Ishikawa (cell line): ENCODE results near the gene ARCN1.
A peak's percentile ranks its signal among the peaks of the same experiment; 100 is the strongest.

Source experiments
- CEBPB ChIP-seq: IDR thresholded peaks from 2 replicates; pipeline ENCODE4 v1.6.1; 2012
- CREB1 ChIP-seq: IDR thresholded peaks from 2 replicates; pipeline ENCODE4 v1.6.1; 2012; ENCODE audit warnings: low read depth
- EGR1 ChIP-seq: IDR thresholded peaks from 2 replicates; pipeline ENCODE4 v1.6.1; 2012
- EP300 ChIP-seq: IDR thresholded peaks from 2 replicates; pipeline ENCODE4 v1.6.1; 2012; ENCODE audit warnings: borderline replicate concordance
- FOXM1 ChIP-seq: IDR thresholded peaks from 2 replicates; pipeline ENCODE4 v1.6.1; 2012; ENCODE audit warnings: low read depth, borderline replicate concordance
- MAX ChIP-seq: IDR thresholded peaks from 2 replicates; pipeline ENCODE4 v1.6.1; 2012
- NFIC ChIP-seq: IDR thresholded peaks from 2 replicates; pipeline ENCODE4 v1.6.1; 2012
- RAD21 ChIP-seq: IDR thresholded peaks from 2 replicates; pipeline ENCODE4 v1.6.1; 2012; ENCODE audit warnings: low read depth
- REST ChIP-seq: IDR thresholded peaks from 2 replicates; pipeline ENCODE4 v1.6.1; 2012; ENCODE audit warnings: low read depth, mild to moderate bottlenecking
- TAF1 ChIP-seq: IDR thresholded peaks from 2 replicates; pipeline ENCODE4 v1.6.1; 2012; ENCODE audit warnings: low read depth, mild to moderate bottlenecking
- TCF12 ChIP-seq: IDR thresholded peaks from 2 replicates; pipeline ENCODE4 v1.6.1; 2012; ENCODE audit warnings: low read depth
- TEAD4 ChIP-seq: IDR thresholded peaks from 2 replicates; pipeline ENCODE4 v1.6.1; 2012
- USF1 ChIP-seq: IDR thresholded peaks from 2 replicates; pipeline ENCODE4 v1.6.1; 2012
- YY1 ChIP-seq: IDR thresholded peaks from 2 replicates; pipeline ENCODE4 v1.6.1; 2012; ENCODE audit warnings: low read depth
- ZBTB7A ChIP-seq: IDR thresholded peaks from 2 replicates; pipeline ENCODE4 v1.6.1; 2012; ENCODE audit warnings: low read depth

Gene ARCN1

GRCh38 chr11:118621784-118622375 lies 49.7 kb downstream of the ARCN1 start:
- TF ChIP-seq EGR1 (no peak), RAD21 (no peak), YY1 (no peak), TEAD4 (no peak), USF1 (no peak), FOXM1 (no peak), CREB1 (no peak), REST (no peak), MAX (no peak), EP300 (no peak), NFIC (no peak), CEBPB (no peak), TCF12 (no peak), TAF1 (no peak), ZBTB7A (no peak)

- no peak for TF ChIP-seq YY1
- TF ChIP-seq MAX = peak; percentile 77
- TF ChIP-seq EP300 = peak; percentile 12; the same call in 1 of the 2 replicates
- TF ChIP-seq CEBPB = no peak
- peak; percentile 81 for TF ChIP-seq USF1
- no peak for TF ChIP-seq TAF1
- TF ChIP-seq EGR1 = no peak
- TF ChIP-seq NFIC = 0 out of 2 replicates have a peak, but pooled peaks have one; percentile 6
- TF ChIP-seq CREB1 = no peak
- no peak for TF ChIP-seq FOXM1
- TF ChIP-seq REST = no peak
- peak; percentile 68 for TF ChIP-seq TEAD4
- no peak for TF ChIP-seq RAD21
- no peak; the same call in 1 of the 2 replicates for TF ChIP-seq TCF12
- TF ChIP-seq ZBTB7A = peak; percentile 82; the same call in 1 of the 2 replicates
These were observed 50.4 kb downstream of the ARCN1 start for GRCh38 chr11:118622376-118623268.

GRCh38 chr11:118623269-118623655 lies 51.1 kb downstream of the ARCN1 start:
- TF ChIP-seq FOXM1 = no peak
- peak; percentile 2; the same call in 1 of the 2 replicates for TF ChIP-seq TCF12
- no peak for TF ChIP-seq EGR1
- no peak for TF ChIP-seq REST
- TF ChIP-seq USF1 = no peak
- TF ChIP-seq CREB1 = no peak
- no peak; the same call in 1 of the 2 replicates for TF ChIP-seq TAF1
- no peak for TF ChIP-seq ZBTB7A
- peak; percentile 88 for TF ChIP-seq NFIC
- TF ChIP-seq RAD21 = no peak
- TF ChIP-seq EP300 = no peak
- no peak for TF ChIP-seq CEBPB
- TF ChIP-seq YY1 = no peak
- TF ChIP-seq TEAD4 = no peak
